T-helper 9 cell (primary cell): ENCODE results near the gene NPSR1.
"Not testable (repeated sequence)": the region's sequence is repeated elsewhere in the genome, so short reads cannot be mapped to it uniquely, and the experiment has no call there.

Experiments
- DNase-seq: peaks from one replicate; pipeline ENCODE4 v3.0.0-alpha.2; 2020

NPSR1 gene

GRCh38 chr7:34759477-34760125 lies 101.6 kb downstream of the NPSR1 start:
- DNase-seq: no peak

GRCh38 chr7:34760271-34760670 lies 102.3 kb downstream of the NPSR1 start:
- DNase-seq: no peak

- no peak for DNase-seq
Measured at GRCh38 chr7:34761206-34761605, 103.2 kb downstream of the NPSR1 start.

GRCh38 chr7:34761627-34762026 lies 103.6 kb downstream of the NPSR1 start:
- no peak for DNase-seq

- DNase-seq: no peak
Measured at GRCh38 chr7:34762764-34763163, 104.7 kb downstream of the NPSR1 start.

GRCh38 chr7:34772296-34772938 lies 114.4 kb downstream of the NPSR1 start:
- DNase-seq: no peak

GRCh38 chr7:34776748-34777358 lies 118.8 kb downstream of the NPSR1 start:
- no peak for DNase-seq

- no peak for DNase-seq
Measured at GRCh38 chr7:34780546-34780945, 122.5 kb downstream of the NPSR1 start.

GRCh38 chr7:34787586-34787985 lies 129.6 kb downstream of the NPSR1 start:
- DNase-seq: no peak

GRCh38 chr7:34806831-34807230 lies 148.8 kb downstream of the NPSR1 start:
- DNase-seq: no peak

- no peak for DNase-seq
Measured at GRCh38 chr7:34807548-34808340, 149.7 kb downstream of the NPSR1 start.

- not testable (repeated sequence) for DNase-seq
Measured at GRCh38 chr7:34814203-34814842, 156.3 kb downstream of the NPSR1 start.

GRCh38 chr7:34821932-34822558 lies 164.0 kb downstream of the NPSR1 start:
- DNase-seq: no peak

GRCh38 chr7:34823650-34824258 lies 165.7 kb downstream of the NPSR1 start:
- DNase-seq: peak; percentile 44

- DNase-seq: no peak
Measured at GRCh38 chr7:34825221-34825620, 167.2 kb downstream of the NPSR1 start.

- no peak for DNase-seq
Measured at GRCh38 chr7:34830390-34830789, 172.4 kb downstream of the NPSR1 start.

GRCh38 chr7:34831436-34831835 lies 173.4 kb downstream of the NPSR1 start:
- DNase-seq: no peak

- no peak for DNase-seq
Measured at GRCh38 chr7:34832020-34832419, 174.0 kb downstream of the NPSR1 start.

GRCh38 chr7:34835901-34836600 lies 178.0 kb downstream of the NPSR1 start:
- no peak for DNase-seq

GRCh38 chr7:34837316-34837715 lies 179.3 kb downstream of the NPSR1 start:
- DNase-seq: no peak

GRCh38 chr7:34837801-34838201 lies 179.8 kb downstream of the NPSR1 start:
- DNase-seq: no peak
